22Rv1 (cell line): Measurements from ENCODE around the gene ERC1.

Source experiments
- CTCF ChIP-seq: fragments of 450-650 bp; IDR thresholded peaks from 2 replicates; pipeline ENCODE4 v1.5.1; 2017; ENCODE audit warnings: mild to moderate bottlenecking
- ZFX ChIP-seq: fragments of 450-650 bp; IDR thresholded peaks from 2 replicates; pipeline ENCODE4 v1.6.1; 2017; ENCODE audit warnings: antibody characterized with exemption, borderline replicate concordance

DNA sequence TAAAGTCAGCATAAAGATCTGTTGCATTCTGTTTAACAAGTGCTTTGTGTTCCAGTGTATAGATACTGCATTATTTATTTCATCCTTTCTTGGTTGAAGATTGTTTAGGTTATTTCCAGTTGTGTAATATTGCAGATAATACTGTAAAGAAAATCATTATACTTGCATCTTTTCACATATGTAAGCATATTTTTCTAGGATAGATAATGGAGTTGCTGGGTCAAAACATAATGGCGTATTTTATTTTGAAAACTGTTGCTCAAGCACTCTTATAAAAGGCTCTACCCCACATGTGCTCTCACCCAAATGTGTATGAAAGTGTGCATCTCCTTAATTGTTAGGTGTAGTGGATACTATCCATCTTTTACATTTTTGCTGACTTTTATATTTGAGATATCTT is 329.0 kb downstream of the ERC1 start:
- TF ChIP-seq CTCF (no peak), ZFX (no peak)
